PC-9 (cell line): Measurements from ENCODE around the gene PSMG4. TPM values are rescaled to one million over a fixed set of nuclear protein-coding genes. Genes with fewer than 3 reads are reported as not detected.

ENCODE experiments used
- BruUV-seq: library from RNA; stranded (reverse); fragments of 400-500 nt; replicated peaks from 2 replicates; lab custom pipeline; 2021; lab: Mats Ljungman, UMichigan
- CTCF ChIA-PET: fragments of 300-600 bp; sonication (Branson Sonifier 250); formaldehyde crosslinking; loops from one replicate; lab custom pipeline; 2022; ENCODE audit warnings: antibody characterized with exemption; lab: Charles Lee
- POLR2A ChIA-PET: fragments of 300-600 bp; sonication (Branson Sonifier 250); formaldehyde crosslinking; loops from one replicate; lab custom pipeline; 2022; ENCODE audit warnings: antibody characterized with exemption; ENCODE audit not compliant: unreplicated experiment; lab: Charles Lee
- DNase-seq, 2 experiments: peaks; one replicate each; pipeline versions ENCODE4 v3.0.0 to v3.0.0-alpha.2; 2015 to 2022; ENCODE audit warnings: mixed read lengths in 1 of 2
- H2AFZ ChIP-seq: fragments of 200-600 bp; sonication (generic); 2 replicates; pipeline ENCODE4 v1.8.1; 2017; ENCODE audit warnings: antibody characterized with exemption
- H3F3A ChIP-seq: fragments of 200-600 bp; sonication (generic); 2 replicates; pipeline ENCODE4 v1.8.1; 2017; ENCODE audit warnings: antibody characterized with exemption, mild to moderate bottlenecking, low read depth; ENCODE audit not compliant: insufficient read depth
- H3K27ac ChIP-seq: fragments of 200-600 bp; sonication (generic); 2 replicates; pipeline ENCODE4 v1.6.1; 2016; ENCODE audit warnings: mixed run types
- H3K27me3 ChIP-seq: fragments of 200-600 bp; sonication (generic); 2 replicates; pipeline ENCODE4 v1.6.1; 2016; ENCODE audit warnings: low read depth, mixed run types; ENCODE audit not compliant: insufficient read depth
- H3K36me3 ChIP-seq: fragments of 200-600 bp; sonication (generic); 2 replicates; pipeline ENCODE4 v1.6.1; 2016; ENCODE audit warnings: low read depth, mixed run types
- H3K4me1 ChIP-seq: fragments of 200-600 bp; sonication (generic); replicated peaks from 2 replicates; pipeline ENCODE4 v1.6.1; 2016; ENCODE audit warnings: mixed run types; ENCODE audit not compliant: insufficient read depth
- H3K4me2 ChIP-seq: fragments of 200-600 bp; sonication (generic); 2 replicates; pipeline ENCODE4 v1.6.1; 2017; ENCODE audit warnings: mixed run types
- H3K4me3 ChIP-seq: fragments of 200-600 bp; sonication (generic); 2 replicates; pipeline ENCODE4 v1.6.1; 2016; ENCODE audit warnings: mixed run types
- H3K79me2 ChIP-seq: fragments of 200-600 bp; sonication (generic); 2 replicates; pipeline ENCODE4 v1.6.1; 2017; ENCODE audit warnings: low read depth, mixed run types
- H3K9me2 ChIP-seq: fragments of 200-600 bp; sonication (generic); 2 replicates; pipeline ENCODE4 v1.8.1; 2017; ENCODE audit warnings: mild to moderate bottlenecking; ENCODE audit not compliant: insufficient read depth
- H3K9me3 ChIP-seq: fragments of 200-600 bp; sonication (generic); 2 replicates; pipeline ENCODE4 v1.8.1; 2016; ENCODE audit warnings: low read depth; ENCODE audit not compliant: insufficient read depth
- H4K20me1 ChIP-seq: fragments of 200-600 bp; sonication (generic); 2 replicates; pipeline ENCODE4 v1.8.1; 2017; ENCODE audit not compliant: insufficient read depth
- EZH2 ChIP-seq: fragments of 200-600 bp; sonication (generic); IDR thresholded peaks from 2 replicates; pipeline ENCODE4 v1.8.0; 2017; ENCODE audit warnings: antibody characterized with exemption, low read depth
- intact Hi-C: fragments of 100-400 bp; cut with micrococcal nuclease; formaldehyde crosslinking; loops from one replicate; pipeline ENCODE4 v1.10.0; 2022; ENCODE audit not compliant: unreplicated experiment
- total RNA-seq: library from RNA; stranded (reverse); gene quantifications from 2 replicates; pipeline ENCODE4 v1.2.3, GENCODE V29; 2021
- TF ChIP-seq, protein P1 (sequence below): fragments of 200-600 bp; sonication (generic); conservative IDR thresholded peaks from 2 replicates; pipeline ENCODE4 v1.6.1; 2017; ENCODE audit warnings: mixed run types, antibody characterized with exemption, mild to moderate bottlenecking, moderate library complexity

The PSMG4 gene
- total RNA-seq, 1 experiment from 2014 or later, result 33.8 TPM

DNA sequence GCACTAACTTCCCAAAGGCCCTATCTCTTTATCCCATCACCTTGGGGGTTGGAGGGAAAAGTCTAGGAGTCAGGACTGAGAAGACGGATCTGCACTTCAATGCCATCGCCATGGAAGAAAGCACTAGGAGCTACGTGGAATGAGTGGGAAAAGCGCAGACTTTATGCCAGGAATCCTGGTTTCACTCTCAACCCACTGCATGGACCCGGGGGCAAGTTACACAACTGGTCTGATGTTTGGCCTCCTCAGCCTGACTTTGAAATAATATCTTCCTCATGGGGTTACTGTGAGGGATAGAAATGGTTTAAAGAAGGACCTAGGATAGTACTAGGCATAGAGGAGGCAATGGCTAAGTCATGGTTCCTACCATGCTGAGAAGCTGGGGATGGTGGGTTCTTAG is 13.5 kb upstream of the PSMG4 start:
- no peaks in the 10 kb centered on the region for H3K27me3 ChIP-seq
- ChIA-PET POLR2A (no interaction called here), CTCF (no interaction called here)
- H3K9me2 ChIP-seq, result no peaks in the 10 kb centered on the region
- no peaks in the 10 kb centered on the region for H4K20me1 ChIP-seq
- H3F3A ChIP-seq, result no peaks in the 10 kb centered on the region
- H3K4me2 ChIP-seq, result no peak overlapping the region
- no peak overlapping the region for H2AFZ ChIP-seq
- intact Hi-C loops, result no loop called here
- no peaks in the 10 kb centered on the region for H3K36me3 ChIP-seq
- H3K4me1 ChIP-seq, result no peaks in the 10 kb centered on the region
- H3K4me3 ChIP-seq, result no peak overlapping the region
- no peak for TF ChIP-seq EZH2
- TF ChIP-seq, protein P1, sequence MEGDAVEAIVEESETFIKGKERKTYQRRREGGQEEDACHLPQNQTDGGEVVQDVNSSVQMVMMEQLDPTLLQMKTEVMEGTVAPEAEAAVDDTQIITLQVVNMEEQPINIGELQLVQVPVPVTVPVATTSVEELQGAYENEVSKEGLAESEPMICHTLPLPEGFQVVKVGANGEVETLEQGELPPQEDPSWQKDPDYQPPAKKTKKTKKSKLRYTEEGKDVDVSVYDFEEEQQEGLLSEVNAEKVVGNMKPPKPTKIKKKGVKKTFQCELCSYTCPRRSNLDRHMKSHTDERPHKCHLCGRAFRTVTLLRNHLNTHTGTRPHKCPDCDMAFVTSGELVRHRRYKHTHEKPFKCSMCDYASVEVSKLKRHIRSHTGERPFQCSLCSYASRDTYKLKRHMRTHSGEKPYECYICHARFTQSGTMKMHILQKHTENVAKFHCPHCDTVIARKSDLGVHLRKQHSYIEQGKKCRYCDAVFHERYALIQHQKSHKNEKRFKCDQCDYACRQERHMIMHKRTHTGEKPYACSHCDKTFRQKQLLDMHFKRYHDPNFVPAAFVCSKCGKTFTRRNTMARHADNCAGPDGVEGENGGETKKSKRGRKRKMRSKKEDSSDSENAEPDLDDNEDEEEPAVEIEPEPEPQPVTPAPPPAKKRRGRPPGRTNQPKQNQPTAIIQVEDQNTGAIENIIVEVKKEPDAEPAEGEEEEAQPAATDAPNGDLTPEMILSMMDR, result no peak
- BruUV-seq, result no TSS peak
- H3K79me2 ChIP-seq, result no peaks in the 10 kb centered on the region
- no peaks in the 10 kb centered on the region for H3K9me3 ChIP-seq
- no peak for DNase-seq
- H3K27ac ChIP-seq, result no peak overlapping the region

DNA sequence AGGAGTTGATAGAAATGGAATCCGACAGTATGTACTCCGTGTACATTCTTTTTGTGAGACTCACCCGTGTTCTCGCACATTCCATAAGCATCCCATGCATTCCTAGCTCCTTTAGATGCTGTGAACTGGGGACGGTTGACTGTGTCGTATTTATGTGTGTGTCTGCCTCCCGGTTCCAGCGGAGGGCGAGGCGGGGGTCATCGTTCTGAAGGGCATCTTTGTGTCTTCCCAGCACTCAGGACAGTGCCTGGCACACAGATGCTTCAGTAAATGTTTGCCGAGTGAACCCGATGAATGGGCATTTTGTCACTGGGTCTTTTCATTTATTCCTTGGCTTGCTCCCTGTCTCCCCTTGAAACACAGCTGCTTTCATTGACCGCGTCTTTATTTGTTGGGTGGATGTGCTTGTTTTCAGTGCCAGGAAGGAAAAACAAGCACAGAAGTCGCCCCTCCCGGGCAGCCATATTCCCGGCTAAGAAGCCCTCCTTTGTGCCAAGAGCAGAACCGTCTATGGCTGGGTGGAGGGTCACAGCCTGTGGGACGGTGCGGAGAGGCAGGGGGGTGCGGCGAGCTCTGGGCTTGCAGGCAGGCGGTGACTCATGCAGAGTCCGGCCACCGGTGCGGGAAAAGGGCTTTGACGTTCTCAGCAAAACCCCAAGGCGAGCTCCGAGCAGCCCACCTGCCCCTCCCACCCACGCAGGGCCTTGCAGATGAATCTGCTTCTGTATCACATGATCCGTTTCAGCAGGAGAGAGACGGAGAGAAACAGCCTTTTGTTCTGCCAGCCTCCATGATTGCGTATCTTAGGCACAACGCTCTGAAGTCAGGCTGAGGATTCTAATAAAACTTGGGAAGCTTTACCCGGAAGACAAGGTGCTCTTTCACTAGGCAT is 11.2 kb upstream of the PSMG4 start:
- Histone ChIP-seq H3K4me2 (no peak overlapping the region), H3K9me3 (no peaks in the 10 kb centered on the region), H3K4me1 (peaks cover 8% of the 10 kb centered on the region; the same call in 1 of the 2 replicates), H2AFZ (no peak overlapping the region), H3K27me3 (no peaks in the 10 kb centered on the region), H3F3A (peaks cover 8% of the 10 kb centered on the region; the same call in 1 of the 2 replicates), H3K4me3 (no peak overlapping the region), H4K20me1 (no peaks in the 10 kb centered on the region), H3K79me2 (no peaks in the 10 kb centered on the region), H3K27ac (no peak overlapping the region), H3K36me3 (no peaks in the 10 kb centered on the region), H3K9me2 (no peaks in the 10 kb centered on the region)
- intact Hi-C loops, result no loop called here
- TF ChIP-seq, protein P1, result no peak
- no peak for TF ChIP-seq EZH2
- no TSS peak for BruUV-seq
- DNase-seq, result peak; percentile 41 to 48
- POLR2A ChIA-PET, result interaction anchor here (0.5 kb wide), 1 partner anchor 408 kb away, joined by 3 read pairs; no protein-coding TSS in a partner anchor
- CTCF ChIA-PET, result interaction anchor here (0.6 to 1.1 kb wide), 3 partner anchors 53 to 122 kb away, joined by 3 to 7 read pairs (median 4); no protein-coding TSS in a partner anchor

DNA sequence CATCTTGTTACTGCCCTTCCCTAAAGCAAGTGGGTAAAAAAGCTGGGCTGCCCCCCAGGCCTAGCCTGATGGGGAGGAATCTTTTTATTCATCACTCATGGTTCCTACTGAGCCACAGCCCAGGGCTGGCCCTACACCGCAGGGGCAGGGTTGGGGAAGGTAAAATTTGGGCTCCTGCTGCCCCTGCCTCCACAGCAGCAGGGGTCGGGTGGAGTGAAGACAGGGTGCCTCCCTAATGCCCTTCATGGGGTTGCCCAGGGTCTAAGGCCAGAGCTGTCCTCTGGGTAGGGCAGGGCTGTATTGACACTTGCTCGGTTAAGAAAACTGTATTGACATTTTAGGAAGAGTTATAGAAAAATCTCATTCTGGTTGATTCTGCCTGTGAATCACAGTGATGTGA is 8.9 kb upstream of the PSMG4 start:
- H3F3A ChIP-seq, result peaks cover 16% of the 10 kb centered on the region; the same call in 1 of the 2 replicates
- no peaks in the 10 kb centered on the region for H3K9me2 ChIP-seq
- no peaks in the 10 kb centered on the region for H3K36me3 ChIP-seq
- POLR2A ChIA-PET, result no interaction called here
- no peak overlapping the region for H3K4me3 ChIP-seq
- H3K27me3 ChIP-seq, result no peaks in the 10 kb centered on the region
- H2AFZ ChIP-seq, result no peak overlapping the region
- peaks cover 15% of the 10 kb centered on the region for H3K4me1 ChIP-seq
- H3K79me2 ChIP-seq, result no peaks in the 10 kb centered on the region
- intact Hi-C loops, result loop anchor here (2.0 to 5.0 kb wide), 3 partner anchors 87 to 253 kb away; partner anchors contain the start of gene NQO2
- H3K4me2 ChIP-seq, result no peak overlapping the region
- TF ChIP-seq, protein P1, result no peak
- TF ChIP-seq EZH2, result no peak
- BruUV-seq, result no TSS peak
- no peaks in the 10 kb centered on the region for H4K20me1 ChIP-seq
- CTCF ChIA-PET, result no interaction called here
- no peak for DNase-seq
- no peak overlapping the region for H3K27ac ChIP-seq
- no peaks in the 10 kb centered on the region for H3K9me3 ChIP-seq
